GM21576 (cell line): Measurements from ENCODE around the gene NUP50.
"Not testable (repeated sequence)": the region's sequence is repeated elsewhere in the genome, so short reads cannot be mapped to it uniquely, and the experiment has no call there.

Source experiments
- ATAC-seq: cut with Tn5 transposase; IDR thresholded peaks from one replicate; pipeline ENCODE4 v1.9.1; 2021; ENCODE audit warnings: mild to moderate bottlenecking, moderate library complexity; ENCODE audit not compliant: unreplicated experiment

The NUP50 gene

DNA sequence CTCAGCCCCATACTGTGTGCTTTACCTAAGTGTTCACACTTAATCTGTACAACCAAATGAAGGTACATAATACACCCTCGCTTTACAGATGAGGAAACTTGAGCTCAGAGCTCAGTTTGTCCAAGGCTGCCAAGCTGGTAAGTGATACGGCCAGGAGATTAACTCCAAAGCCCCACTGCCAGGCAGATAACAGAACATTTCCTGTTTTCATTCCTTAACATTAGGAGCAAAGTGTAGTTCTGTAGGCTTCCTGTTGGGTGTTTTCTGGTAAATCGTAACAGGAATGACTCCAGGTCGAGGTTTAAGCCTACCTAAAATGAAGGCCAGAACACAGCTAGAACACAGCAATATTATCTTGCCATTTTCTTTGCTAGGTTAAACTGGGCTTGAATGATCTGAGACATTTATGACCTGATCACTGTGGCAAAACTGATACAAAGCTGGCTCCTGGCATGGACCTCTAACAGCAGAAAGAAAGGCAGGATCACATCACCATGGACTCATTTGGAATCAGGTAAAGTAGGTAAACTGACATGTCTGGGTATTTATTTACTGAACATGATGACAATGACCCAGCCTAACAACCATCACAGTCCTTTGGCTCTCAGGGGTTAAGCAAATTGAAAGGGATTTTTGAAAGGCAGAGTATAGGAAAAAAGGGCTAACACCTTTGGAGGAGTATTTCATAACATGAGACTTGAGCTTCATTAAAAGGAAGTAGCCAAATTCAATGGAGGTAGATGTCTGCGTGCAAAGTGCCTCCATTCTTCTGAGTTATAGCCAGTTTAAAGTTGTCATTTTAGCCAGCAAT, 3.9 kb upstream of the NUP50 start:
- no peak for ATAC-seq

- ATAC-seq, result no peak
Measured at GRCh38 chr22:45162531-45162930, 1.2 kb upstream of the NUP50 start.

- no peak for ATAC-seq
Measured at GRCh38 chr22:45163099-45163450, 650 bp upstream of the NUP50 start.

DNA sequence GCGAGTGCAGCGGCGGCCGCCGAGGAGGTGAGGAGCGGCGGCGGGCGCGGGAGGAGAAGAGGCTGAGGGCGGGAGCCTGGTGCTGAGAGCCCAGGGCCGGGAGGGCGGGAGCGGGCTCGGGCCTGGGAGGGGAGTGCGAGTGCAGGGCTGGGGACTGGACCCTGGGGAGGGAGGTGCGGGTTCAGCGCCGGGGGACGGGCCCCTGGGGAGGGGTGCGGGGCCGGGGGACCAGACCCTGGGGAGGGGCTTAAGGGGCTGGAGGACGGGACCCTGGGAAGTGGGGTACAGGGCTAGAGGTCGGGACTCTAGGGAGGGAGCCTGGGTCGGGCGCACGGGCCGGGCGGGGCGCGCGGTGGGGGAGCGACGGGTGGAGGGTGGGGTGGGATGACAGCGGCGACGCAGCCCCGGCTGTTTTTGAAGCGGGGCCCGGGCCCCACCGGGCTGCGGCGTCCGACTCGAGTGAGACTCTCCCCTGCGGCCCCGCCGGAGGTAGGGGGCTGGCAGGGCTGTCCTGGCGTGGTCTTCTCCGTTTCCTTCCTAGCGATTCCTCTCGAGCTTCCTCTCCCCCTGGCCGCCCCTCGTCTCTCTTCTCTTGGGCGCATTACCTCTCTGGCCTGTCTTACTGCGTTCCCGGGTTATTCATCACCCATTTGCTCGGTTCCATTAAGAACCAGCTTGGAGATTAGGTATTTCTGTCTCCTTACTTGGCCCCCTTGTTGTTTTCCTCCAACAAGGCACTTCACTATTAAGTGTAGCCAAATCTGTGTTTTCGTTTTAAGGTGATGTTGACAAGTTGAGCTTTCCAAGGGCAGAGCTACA, 754 bp downstream of the NUP50 start:
- ATAC-seq, result peak; percentile 27

GRCh38 chr22:45166932-45167331, 3.2 kb downstream of the NUP50 start:
- ATAC-seq, result no peak

DNA sequence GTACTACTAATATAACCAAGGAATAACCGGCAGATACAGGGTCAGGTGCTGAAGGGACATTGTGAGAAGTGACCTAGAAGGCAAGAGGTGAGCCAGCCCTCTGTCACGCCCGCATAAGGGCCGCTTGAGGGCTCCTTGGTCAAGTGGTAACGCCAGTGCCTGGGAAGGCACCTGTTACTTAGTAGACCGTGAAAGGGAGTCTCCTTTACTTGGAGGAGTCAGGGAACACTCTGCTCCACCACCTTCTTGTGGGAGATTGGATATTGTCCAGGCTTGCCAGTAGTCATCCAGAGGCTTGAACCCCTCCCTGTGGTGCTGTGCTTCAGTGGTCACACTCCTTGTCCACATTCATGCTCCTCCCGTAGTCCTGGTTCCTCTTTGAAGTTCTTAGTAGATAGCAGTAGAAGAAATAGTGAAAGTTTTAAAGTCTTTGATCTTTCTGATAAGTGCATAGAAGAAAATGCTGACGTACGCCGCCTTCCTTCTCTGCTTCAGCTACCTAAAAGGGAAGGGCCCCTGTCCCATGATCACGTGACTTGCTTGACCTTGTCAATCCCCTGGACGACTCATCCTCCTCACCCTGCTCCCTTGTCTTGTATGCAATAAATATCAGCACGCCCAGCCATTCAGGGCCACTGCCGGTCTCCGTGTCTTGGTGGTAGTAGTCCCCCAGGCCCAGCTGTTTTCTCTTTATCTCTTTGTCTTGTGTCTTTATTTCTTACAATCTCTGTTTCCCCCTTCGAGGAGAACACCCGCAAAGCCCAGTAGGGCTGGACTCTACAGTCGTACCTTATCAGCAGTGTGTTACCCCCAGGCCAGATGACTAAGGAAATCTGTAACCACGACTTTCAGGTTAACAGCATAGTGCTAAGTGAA, 6.1 kb downstream of the NUP50 start:
- no peak for ATAC-seq

GRCh38 chr22:45171830-45172229, 8.1 kb downstream of the NUP50 start:
- no peak for ATAC-seq

- no peak for ATAC-seq
Measured at GRCh38 chr22:45172881-45173585, 9.3 kb downstream of the NUP50 start.

DNA sequence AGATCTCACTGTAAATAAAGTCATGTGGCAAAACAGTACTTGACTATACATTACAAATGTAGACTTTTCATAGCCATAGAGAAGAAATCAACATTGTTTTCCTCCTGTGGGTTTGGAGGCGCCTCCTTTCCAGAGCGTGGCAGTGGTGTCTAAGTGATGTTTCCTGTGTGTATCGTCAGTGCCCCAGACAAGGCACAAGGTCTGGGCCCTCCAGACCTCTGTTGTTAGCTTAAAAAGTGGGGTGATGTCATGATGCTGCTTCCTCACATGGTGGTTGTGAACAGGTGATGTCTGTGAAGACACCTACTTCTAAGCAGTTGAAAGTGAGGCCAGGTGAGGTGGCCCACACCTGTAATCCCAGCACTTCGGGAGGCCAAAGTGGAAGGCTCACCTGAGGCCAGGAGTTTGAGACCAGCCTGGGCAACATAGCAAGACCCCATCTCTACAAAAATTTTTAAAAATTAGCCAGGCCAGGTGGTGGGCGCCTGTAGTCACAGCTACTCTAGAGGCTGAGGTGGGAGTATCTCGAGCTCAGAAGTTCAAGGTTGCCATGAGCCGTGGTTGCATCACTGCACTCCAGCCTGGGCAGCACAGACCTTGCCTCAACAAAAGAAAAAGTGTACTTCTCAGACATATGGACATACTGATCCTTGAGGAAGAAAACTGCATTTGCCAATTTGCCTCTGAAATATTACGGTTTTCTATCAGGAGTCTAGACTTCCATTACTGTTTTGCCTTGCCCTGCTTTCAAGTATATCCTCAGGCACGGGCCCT, 15.7 kb downstream of the NUP50 start:
- no peak for ATAC-seq

- no peak for ATAC-seq
Measured at GRCh38 chr22:45180146-45180679, 16.5 kb downstream of the NUP50 start.

DNA sequence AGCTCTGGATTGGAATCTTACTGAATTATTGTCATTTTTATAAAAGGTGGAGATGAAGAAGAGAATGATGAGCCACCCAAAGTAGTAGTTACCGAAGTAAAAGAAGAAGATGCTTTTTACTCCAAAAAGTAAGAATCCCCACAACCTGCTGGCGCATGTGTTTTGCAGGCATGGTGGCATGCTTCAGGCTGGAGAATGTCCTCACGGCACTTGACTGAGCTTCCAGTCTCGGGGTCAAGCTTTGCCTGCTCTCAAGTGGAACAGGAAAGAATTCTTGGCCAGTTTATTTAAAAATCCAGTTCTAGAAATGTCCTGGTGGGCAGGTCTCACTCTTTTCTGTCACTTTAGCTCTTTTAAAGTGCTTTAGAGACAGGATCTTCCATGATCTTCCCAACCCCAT, 17.5 kb downstream of the NUP50 start:
- no peak for ATAC-seq

DNA sequence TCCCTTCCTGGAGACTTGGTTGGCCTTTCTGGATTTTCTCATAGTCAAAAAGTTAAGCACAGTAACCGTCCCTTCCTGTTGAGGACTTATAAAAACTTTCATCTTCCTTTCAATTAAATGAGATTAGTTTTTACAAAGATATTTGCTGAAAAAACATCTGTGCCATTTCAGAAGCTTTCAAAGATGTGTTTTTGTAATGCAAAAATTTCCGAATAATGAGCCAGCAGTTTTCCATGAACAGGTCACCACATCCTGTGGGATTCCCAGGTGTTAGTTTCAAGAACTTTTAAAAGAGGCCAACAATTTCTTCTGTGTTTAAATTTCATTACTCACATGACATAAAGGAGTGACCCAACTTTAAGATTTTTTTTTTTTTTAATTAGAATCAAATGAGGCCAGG, 18.0 kb downstream of the NUP50 start:
- no peak for ATAC-seq

DNA sequence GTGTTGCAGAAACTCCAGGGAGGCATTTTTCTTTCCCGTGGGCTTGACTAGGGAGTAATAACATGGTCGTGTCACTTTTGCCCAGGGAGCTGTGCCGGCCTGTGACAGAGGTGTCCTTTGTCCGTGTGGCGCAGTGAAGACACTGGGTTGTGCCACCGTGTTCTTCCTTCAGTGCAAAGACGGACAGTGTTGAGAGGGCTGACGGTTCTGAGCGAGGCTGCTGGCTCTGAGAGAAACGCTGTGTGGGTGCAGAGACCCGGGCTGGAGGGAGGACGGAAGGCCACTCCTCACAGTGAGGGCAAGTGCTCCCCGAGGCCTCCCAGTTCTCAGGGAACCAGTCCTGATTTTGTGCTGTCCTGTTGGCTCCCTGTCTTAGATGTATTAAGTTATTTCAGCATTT, 20.2 kb downstream of the NUP50 start:
- ATAC-seq, result no peak

GRCh38 chr22:45185718-45186514, 22.2 kb downstream of the NUP50 start:
- ATAC-seq, result no peak

GRCh38 chr22:45187891-45188290, 24.2 kb downstream of the NUP50 start:
- no peak for ATAC-seq

GRCh38 chr22:45188779-45189178, 25.1 kb downstream of the NUP50 start:
- ATAC-seq, result no peak

- ATAC-seq, result no peak
Measured at GRCh38 chr22:45190202-45190872, 26.6 kb downstream of the NUP50 start.

- ATAC-seq, result not testable (repeated sequence)
Measured at GRCh38 chr22:45191746-45192145, 28.0 kb downstream of the NUP50 start.
